Fibroblast of peridontal ligament (primary cell): ENCODE data around the gene CHRM5.
A peak's percentile ranks its signal among the peaks of the same experiment; 100 is the strongest.

Experiments used
- DNase-seq: peaks from one replicate; pipeline ENCODE4 v3.0.0-alpha.2; 2010; ENCODE audit errors: extremely low read depth

CHRM5 gene

DNA sequence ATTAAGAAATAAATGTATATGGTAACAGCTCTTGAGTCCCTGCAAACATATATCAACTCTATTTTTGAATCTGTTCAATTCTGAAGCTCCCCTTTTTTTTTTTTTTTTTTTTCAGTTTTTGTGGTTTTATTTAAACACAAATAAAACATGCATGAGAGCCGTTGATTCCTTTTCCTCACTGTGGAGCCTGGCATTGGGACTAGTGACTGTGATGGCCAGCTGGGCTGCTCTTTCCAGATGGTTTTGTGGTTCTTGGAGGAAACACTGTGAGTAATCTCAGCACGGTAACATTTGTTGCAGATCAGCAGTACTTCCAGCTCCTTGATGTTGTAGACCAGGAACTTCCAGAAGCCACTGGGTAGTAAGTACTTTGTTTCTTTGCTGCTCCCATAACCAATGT is 117.4 kb downstream of the CHRM5 start:
- DNase-seq = peak; percentile 69

DNA sequence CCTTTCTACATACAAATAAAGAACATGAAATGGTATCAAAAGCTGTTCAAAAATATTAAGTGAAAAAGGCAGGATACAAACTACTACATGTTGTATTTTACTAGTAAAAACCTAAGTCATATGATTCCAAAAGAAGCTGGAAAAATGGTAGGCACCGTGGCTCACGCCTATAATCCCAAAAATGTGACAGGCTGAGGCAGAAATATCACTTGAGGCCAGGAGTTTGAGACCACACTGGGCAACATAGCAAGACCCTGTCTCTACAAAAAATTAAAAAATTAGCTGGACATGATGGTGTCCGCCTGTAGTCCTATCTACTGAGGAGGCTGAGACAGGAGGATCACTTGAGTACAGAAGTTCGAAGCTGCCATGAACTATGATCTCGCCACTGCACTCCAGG is 131.6 kb downstream of the CHRM5 start:
- DNase-seq = no peak

DNA sequence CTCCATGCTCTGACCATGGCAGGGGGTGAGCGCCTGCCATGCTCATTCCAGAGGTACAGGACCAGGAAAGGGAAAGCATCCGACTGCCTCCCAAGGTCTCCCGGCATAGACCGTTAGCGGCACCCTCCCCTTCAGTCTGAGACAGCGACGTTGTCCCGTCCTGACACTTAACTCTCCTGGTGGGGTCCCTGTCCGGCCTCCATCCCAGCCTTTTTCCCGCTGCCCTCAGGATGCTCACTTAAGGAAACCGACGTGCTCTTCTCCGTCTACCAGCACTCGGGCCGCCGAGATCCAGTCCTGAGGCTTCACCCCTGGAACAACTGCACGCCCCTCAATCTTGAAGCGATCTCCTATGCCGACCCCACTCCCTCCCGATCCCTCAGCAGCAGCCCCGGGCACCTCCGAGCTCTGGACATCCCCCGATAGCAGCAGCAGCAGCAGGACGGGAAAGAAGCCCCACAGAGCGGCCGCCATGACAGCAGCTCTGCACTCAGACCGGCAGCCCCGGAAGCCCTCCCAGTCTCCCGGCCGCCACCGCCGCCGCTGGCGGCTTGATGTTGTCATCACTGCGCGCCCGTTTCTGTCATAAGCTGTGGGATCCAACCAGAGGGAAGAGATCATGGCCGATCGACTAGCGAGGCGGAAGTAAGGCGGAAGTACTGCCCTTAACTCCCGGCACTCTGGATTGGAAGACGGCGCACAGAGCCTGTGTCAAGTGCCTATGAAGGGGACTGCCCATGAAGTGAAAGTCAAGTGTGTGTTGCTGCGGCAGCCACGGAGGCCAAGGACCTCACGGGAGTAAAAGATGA is 133.3 kb downstream of the CHRM5 start, which contains the start of the genes EMC7 and PGBD4:
Gene EMC7 (minus strand): TSS at position 497 of the 809 bp plus-strand sequence. CDS start 23 bp downstream, at position 474.
Gene PGBD4 (plus strand): TSS at position 718 of the 809 bp plus-strand sequence. CDS start 449 bp downstream, outside the sequence.
- peak; percentile 100 for DNase-seq

GRCh38 chr15:34102175-34102925 is 134.1 kb downstream of the CHRM5 start:
- no peak for DNase-seq

DNA sequence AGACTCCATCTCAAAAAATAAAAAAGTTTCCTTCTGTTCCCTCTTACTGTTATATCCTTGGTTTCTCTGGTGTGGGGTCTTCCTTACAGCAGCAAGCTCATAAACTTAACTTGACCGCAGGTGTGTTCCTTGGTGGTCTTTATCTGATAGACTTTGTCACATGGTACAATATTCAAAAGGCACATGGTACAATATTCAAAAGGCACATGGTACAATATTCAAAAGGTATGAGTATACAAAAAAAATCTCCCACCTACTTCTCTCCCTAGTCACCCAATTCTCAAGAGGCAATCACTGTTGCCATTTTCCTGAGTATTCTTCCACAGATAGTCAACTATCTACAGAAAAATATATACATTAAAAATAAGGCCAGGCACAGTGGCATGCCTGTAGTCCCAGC is 138.1 kb downstream of the CHRM5 start:
- DNase-seq = no peak

DNA sequence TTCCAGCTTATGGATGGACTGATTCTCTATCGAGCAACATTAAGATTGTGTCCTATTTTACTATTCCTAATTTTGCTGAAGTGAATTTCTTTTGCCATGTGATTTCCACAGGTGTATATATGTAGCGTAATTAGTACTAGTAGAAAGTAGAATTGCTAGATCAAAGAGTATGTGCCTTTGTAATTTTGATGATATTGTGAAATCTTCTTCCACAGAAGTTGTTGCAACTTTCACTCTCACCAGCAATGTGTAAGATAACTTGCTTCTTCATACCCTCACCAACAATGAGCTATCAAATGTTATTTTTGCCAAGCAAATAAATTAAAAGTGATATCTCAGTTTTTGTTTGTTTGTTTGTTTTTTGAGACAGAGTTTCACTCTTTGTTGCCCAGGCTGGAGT is 139.0 kb downstream of the CHRM5 start:
- no peak for DNase-seq

GRCh38 chr15:34109797-34110663 is 141.7 kb downstream of the CHRM5 start:
- peak; percentile 66 for DNase-seq

DNA sequence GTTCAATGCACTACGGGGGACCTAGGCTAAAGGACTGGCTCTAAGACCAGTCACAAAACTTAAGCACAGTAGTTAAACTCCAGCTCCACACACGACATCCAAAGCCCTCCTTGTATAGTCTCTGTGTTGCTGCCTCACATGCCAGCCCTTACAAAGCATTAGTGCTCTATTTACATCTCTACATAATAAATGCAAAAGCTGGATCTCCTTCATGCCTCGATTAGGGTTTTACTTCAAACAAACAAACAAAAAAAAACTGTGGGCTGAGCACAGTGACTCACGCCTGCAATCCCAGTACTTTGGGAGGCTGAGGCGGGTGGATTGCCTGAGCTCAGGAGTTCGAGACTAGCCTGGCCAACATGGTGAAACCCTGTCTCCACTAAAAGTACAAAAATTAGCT is 143.2 kb downstream of the CHRM5 start:
- no peak for DNase-seq

DNA sequence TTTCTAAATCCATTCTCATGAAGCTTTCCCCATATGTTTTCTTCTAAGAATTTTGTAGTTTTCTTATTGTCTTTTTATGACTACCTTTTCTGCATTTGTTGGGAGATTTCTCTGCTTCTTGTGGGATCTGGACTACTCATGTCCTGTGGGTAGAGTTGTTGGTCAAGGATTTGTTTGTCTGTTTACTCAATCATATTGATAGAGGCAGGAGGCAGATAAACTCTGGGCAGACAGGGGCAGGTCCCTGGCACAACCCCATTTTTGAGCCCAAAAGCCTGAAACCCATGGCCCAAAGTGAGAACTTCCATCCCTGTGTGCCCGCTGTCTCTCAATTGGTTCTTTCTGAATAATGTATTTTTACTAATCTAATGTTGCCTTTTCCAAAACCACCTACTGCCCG is 145.9 kb downstream of the CHRM5 start:
- DNase-seq = no peak

- no peak for DNase-seq
Measured at GRCh38 chr15:34114739-34115138, 146.4 kb downstream of the CHRM5 start.

- no peak for DNase-seq
Measured at GRCh38 chr15:34116620-34117019, 148.3 kb downstream of the CHRM5 start.
